ENCODE measurements around the gene MAP3K4. TPM values are rescaled to one million over a fixed set of nuclear protein-coding genes. Genes with fewer than 3 reads are reported as not detected.

The MAP3K4 gene
- total RNA-seq, 1 donor from 2014 or later = 47.2 TPM

GRCh38 chr6:161140554-161140875, 148.9 kb downstream of the MAP3K4 start:
- Histone ChIP-seq H3K9me3 (no peaks in the 10 kb centered on the region), H3K27me3 (ENCODE audit: low read depth) (no peaks in the 10 kb centered on the region), H3K36me3 (peaks cover 28% of the 10 kb centered on the region), H3K27ac (no peak overlapping the region), H3K4me3 (no peak overlapping the region), H3K4me1 (no peaks in the 10 kb centered on the region)
- ATAC-seq (no peak), DNase-seq (no peak)
- intact Hi-C loops (cut with DNase I) = no loop called here
- no peak for TF ChIP-seq CTCF (IDR thresholded peaks at IDR 0.05)

GRCh38 chr6:161141173-161141572, 149.6 kb downstream of the MAP3K4 start:
- intact Hi-C loops (cut with DNase I) = no loop called here
- Histone ChIP-seq H3K27me3 (ENCODE audit: low read depth) (no peaks in the 10 kb centered on the region), H3K9me3 (no peaks in the 10 kb centered on the region), H3K4me1 (no peaks in the 10 kb centered on the region), H3K27ac (no peak overlapping the region), H3K36me3 (peaks cover 27% of the 10 kb centered on the region), H3K4me3 (no peak overlapping the region)
- TF ChIP-seq CTCF (IDR thresholded peaks at IDR 0.05) = no peak
- DNase-seq (no peak), ATAC-seq (no peak)

- H3K27me3 ChIP-seq (ENCODE audit: low read depth) = no peaks in the 10 kb centered on the region
- intact Hi-C loops (cut with DNase I) = no loop called here
- no peak overlapping the region for H3K4me3 ChIP-seq
- DNase-seq = no peak
- no peak for TF ChIP-seq CTCF (IDR thresholded peaks at IDR 0.05)
- no peak for ATAC-seq
- H3K36me3 ChIP-seq = peaks cover 22% of the 10 kb centered on the region
- H3K27ac ChIP-seq = no peak overlapping the region
- no peaks in the 10 kb centered on the region for H3K9me3 ChIP-seq
- no peaks in the 10 kb centered on the region for H3K4me1 ChIP-seq
Observed at GRCh38 chr6:161142957-161143296, 151.4 kb downstream of the MAP3K4 start.

- no peaks in the 10 kb centered on the region for H3K4me1 ChIP-seq
- H3K9me3 ChIP-seq = no peaks in the 10 kb centered on the region
- no peaks in the 10 kb centered on the region for H3K27me3 ChIP-seq (ENCODE audit: low read depth)
- intact Hi-C loops (cut with DNase I) = no loop called here
- H3K4me3 ChIP-seq = no peak overlapping the region
- H3K36me3 ChIP-seq = peaks cover 20% of the 10 kb centered on the region
- TF ChIP-seq CTCF (IDR thresholded peaks at IDR 0.05) = no peak
- DNase-seq = no peak
- ATAC-seq = no peak
- H3K27ac ChIP-seq = no peak overlapping the region
Observed at GRCh38 chr6:161143663-161144430, 152.3 kb downstream of the MAP3K4 start.

GRCh38 chr6:161150136-161150535, 158.6 kb downstream of the MAP3K4 start:
- H3K4me3 ChIP-seq = no peak overlapping the region
- no peaks in the 10 kb centered on the region for H3K27me3 ChIP-seq (ENCODE audit: low read depth)
- H3K27ac ChIP-seq = no peak overlapping the region
- TF ChIP-seq CTCF (IDR thresholded peaks at IDR 0.05) = no peak
- intact Hi-C loops (cut with DNase I) = no loop called here
- H3K36me3 ChIP-seq = peaks cover 24% of the 10 kb centered on the region
- DNase-seq (no peak), ATAC-seq (no peak)
- H3K9me3 ChIP-seq = no peaks in the 10 kb centered on the region
- no peaks in the 10 kb centered on the region for H3K4me1 ChIP-seq

All from lower lobe of right lung (tissue), 2 donors.